Endometrial microvascular endothelial cells (primary cell): ENCODE results near the gene LLCFC1. TPM values are rescaled to one million over a fixed set of nuclear protein-coding genes. Genes with fewer than 3 reads are reported as not detected.

Experiments
- in situ Hi-C: cut with HindIII; loops from 2 replicates; pipeline ENCODE4 v1.10.0; 2017; ENCODE audit warnings: low sequenced_read_pairs, low pct_unique_long_range_greater_than_20kb; ENCODE audit errors: inconsistent ontology term
- total RNA-seq: library from RNA; depleted of rRNA; stranded (reverse); fragments of >200 nt; gene quantifications from one replicate; pipeline ENCODE4 v1.2.3, GENCODE V29; 2015; ENCODE audit errors: inconsistent ontology term

Gene LLCFC1
- total RNA-seq: not detected

- in situ Hi-C loops: no loop called here
Measured at GRCh38 chr7:142939226-142939910, at the start of gene LLCFC1. Gene LLCFC1, plus strand, starts transcription at chr7:142939484. Its CDS starts 138 bp downstream, at chr7:142939622.

- in situ Hi-C loops: no loop called here
Measured at GRCh38 chr7:142889816-142890215, 49.5 kb upstream of the LLCFC1 start.

GRCh38 chr7:142890874-142891485 is 48.3 kb upstream of the LLCFC1 start:
- in situ Hi-C loops: no loop called here

- in situ Hi-C loops: no loop called here
Measured at GRCh38 chr7:142891490-142892082, 47.7 kb upstream of the LLCFC1 start.

GRCh38 chr7:142892951-142893350 is 46.3 kb upstream of the LLCFC1 start:
- in situ Hi-C loops: no loop called here

- in situ Hi-C loops: no loop called here
Measured at GRCh38 chr7:142894112-142894984, 44.9 kb upstream of the LLCFC1 start.

GRCh38 chr7:142894985-142895593 is 44.2 kb upstream of the LLCFC1 start:
- in situ Hi-C loops: no loop called here

GRCh38 chr7:142896151-142896550 is 43.1 kb upstream of the LLCFC1 start:
- in situ Hi-C loops: no loop called here

GRCh38 chr7:142896741-142897379 is 42.4 kb upstream of the LLCFC1 start:
- in situ Hi-C loops: no loop called here

- in situ Hi-C loops: no loop called here
Measured at GRCh38 chr7:142897691-142898090, 41.6 kb upstream of the LLCFC1 start.

GRCh38 chr7:142898377-142899170 is 40.7 kb upstream of the LLCFC1 start:
- in situ Hi-C loops: no loop called here

- in situ Hi-C loops: no loop called here
Measured at GRCh38 chr7:142899661-142900060, 39.6 kb upstream of the LLCFC1 start.

GRCh38 chr7:142901426-142902259 is 37.6 kb upstream of the LLCFC1 start:
- in situ Hi-C loops: no loop called here

- in situ Hi-C loops: no loop called here
Measured at GRCh38 chr7:142904128-142904527, 35.2 kb upstream of the LLCFC1 start.

GRCh38 chr7:142905759-142906158 is 33.5 kb upstream of the LLCFC1 start:
- in situ Hi-C loops: no loop called here

GRCh38 chr7:142906643-142907042 is 32.6 kb upstream of the LLCFC1 start:
- in situ Hi-C loops: no loop called here

GRCh38 chr7:142908290-142908689 is 31.0 kb upstream of the LLCFC1 start:
- in situ Hi-C loops: no loop called here
